GM20000 (cell line): ENCODE measurements around the gene SNX24.

Experiments
- DNase-seq: peaks from one replicate; pipeline ENCODE4 v3.0.0; 2012; ENCODE audit warnings: low spot score
- TF ChIP-seq, protein P1 (sequence below): IDR thresholded peaks from 2 replicates; pipeline ENCODE4 v1.5.1; 2012; ENCODE audit warnings: mild to moderate bottlenecking, control low read depth; ENCODE audit errors: extremely low read depth, missing control alignments

SNX24 gene

DNA sequence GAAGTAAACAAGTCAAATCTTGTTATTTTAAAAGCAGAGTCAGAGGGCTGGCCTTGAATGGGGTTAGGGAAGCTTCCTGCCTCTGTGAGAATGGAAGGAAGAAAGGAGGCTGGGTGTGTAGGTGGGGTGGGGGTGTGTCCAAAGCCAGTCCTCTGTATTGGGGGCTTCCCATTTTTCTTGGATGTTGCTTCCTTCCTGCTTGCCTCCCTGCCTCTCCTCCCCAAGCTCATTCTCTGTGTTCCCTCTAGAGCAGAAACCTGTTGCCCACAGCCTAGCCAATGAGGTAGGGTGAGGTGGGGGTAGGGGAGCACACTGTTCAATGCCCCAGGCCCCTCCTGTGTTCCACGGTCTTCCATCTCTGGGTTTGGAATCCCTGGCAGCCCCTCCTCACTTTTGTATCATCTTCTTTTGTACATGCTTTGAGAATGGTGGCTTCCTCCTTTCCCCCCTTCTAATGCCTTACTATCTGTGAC lies 39.7 kb downstream of the SNX24 start:
- TF ChIP-seq, protein P1, sequence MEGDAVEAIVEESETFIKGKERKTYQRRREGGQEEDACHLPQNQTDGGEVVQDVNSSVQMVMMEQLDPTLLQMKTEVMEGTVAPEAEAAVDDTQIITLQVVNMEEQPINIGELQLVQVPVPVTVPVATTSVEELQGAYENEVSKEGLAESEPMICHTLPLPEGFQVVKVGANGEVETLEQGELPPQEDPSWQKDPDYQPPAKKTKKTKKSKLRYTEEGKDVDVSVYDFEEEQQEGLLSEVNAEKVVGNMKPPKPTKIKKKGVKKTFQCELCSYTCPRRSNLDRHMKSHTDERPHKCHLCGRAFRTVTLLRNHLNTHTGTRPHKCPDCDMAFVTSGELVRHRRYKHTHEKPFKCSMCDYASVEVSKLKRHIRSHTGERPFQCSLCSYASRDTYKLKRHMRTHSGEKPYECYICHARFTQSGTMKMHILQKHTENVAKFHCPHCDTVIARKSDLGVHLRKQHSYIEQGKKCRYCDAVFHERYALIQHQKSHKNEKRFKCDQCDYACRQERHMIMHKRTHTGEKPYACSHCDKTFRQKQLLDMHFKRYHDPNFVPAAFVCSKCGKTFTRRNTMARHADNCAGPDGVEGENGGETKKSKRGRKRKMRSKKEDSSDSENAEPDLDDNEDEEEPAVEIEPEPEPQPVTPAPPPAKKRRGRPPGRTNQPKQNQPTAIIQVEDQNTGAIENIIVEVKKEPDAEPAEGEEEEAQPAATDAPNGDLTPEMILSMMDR = no peak
- no peak for DNase-seq

DNA sequence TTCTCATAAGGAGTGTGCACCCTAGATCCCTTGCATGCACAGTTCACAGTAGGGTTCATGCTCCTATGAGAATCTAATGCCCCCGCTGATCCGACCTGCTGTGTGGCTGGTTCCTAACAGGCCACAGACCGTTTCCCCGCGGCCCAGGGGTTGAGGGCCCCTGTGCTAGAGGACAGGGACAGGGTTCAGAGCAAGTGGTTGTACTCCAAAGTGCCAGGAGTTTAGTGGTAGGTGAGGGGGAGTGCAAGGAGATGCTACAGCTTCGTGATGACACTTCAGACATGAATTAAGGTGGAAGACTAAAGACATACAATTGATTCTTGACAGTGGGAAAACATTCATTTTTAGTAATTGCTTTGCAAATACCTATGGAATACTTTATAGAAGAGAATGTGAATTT lies 40.5 kb downstream of the SNX24 start:
- no peak for DNase-seq

DNA sequence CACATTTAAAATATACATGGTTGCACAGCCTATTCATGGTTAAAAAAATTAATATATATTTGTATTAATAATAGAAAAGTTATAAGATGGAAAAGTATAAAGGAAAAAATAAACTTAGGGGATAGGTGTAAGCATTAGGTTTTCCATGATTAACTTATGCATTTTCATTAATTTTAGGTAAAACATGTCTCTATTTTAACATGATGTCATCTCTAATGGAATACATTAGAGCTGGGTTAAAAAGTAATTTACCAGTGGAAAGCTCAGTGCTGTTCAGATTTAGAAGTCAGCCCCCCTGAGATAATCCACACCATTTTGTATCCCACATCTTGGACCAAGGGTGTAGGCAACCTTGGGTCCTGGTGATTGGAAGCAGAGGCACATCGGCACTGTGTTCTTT lies 49.7 kb downstream of the SNX24 start:
- no peak for DNase-seq
- TF ChIP-seq, protein P1 = no peak

More for the DNA sequence above, 40.5 kb downstream of the SNX24 start:
- TF ChIP-seq, protein P1 = no peak

DNA sequence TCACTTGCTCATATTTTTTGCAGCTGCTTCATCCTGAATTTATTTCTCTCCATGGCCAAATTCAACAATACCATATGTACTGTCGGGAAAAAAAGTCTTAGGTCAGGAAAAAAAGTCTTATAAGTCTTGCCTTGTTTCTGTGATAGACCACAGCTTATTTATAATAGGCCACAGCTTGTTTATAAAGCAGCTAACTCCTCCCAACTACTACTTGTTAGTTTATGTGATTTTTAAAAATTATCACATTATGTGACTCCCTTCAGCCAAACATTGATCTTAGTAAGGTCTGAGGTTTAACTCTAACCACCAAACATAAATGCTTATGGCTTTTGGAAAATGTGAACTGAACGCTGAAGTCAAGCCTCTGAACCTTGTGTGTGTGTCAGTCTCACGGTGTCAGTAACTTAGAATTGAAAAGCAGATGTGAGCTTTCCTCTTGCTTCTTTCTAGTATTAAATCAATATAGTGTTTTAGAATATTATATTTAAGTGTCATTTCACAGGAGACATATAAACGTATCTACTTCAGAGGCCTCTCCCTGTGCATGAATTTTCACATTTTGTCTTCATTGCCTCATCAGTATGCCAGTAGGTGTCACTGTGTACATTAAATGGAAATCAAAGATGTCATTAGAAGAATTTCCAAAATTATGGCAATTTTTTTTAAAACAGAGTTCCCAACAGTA lies 51.3 kb downstream of the SNX24 start:
- no peak for DNase-seq
- TF ChIP-seq, protein P1 = peak; percentile 42

DNA sequence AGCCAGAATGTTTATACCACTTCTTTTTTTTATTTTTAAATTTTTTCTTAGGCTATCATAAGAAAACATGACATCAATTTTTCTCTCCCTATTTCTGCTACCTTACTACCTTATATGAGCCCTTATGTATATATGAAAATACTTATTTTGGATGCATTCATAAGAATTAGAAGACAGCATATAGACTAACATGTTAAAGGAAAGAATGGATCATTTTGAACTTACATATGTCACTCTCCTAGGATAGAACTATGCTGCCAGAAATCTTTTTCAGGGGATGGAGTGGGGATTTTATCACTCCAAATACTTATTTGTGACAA lies 51.8 kb downstream of the SNX24 start:
- DNase-seq = no peak

DNA sequence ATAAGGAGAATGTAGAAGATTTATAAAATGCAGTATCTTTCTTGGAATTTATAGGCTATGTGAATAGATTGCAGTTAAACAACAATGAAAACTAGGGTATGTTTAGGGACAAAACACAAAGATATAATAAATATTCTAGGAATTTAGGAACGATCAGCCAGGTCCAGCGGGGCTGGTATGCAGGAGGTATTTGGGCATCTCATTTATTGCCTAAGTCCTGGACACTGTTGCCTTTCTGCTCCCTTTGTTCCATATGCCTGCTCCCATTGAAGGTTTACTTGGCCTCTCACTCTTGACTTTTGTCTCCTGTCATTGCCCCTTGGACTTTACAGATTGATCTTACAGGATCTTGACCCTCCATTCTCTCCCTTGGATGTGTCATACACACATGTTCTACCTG lies 55.9 kb downstream of the SNX24 start:
- TF ChIP-seq, protein P1 = no peak
- no peak for DNase-seq

More for the DNA sequence above, 51.8 kb downstream of the SNX24 start:
- TF ChIP-seq, protein P1 = no peak

DNA sequence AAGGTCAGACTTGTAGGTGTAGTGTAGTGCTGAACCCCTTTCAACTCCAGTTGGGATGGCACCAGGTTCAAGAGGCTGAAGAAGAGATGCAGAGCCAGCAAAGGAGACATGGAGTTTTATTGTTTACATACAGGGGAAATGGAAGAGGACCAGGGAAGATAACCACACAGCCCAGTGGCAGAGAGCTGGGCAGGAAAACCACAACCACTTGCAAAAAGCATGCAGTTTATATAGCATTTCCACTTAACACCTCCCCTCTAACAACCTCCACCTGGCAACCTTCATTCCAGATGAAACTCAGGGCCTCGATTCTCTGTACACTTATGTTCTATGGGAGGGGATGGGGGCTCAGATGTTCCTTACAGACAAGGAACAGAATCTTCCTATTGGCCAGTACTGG lies 56.9 kb downstream of the SNX24 start:
- no peak for DNase-seq
- TF ChIP-seq, protein P1 = no peak
